HepG2 (cell line): ENCODE results near the gene TMCC2. TPM values are rescaled to one million over a fixed set of nuclear protein-coding genes. Genes with fewer than 3 reads are reported as not detected.

ENCODE experiments used
- ATAC-seq: fragments of 200-7000 bp; cut with Tn5 transposase; 3 replicates; pipeline ENCODE4 v1.9.1; 2020; ENCODE audit warnings: mild to moderate bottlenecking, moderate library complexity
- BruUV-seq: library from RNA; stranded (reverse); fragments of 400-500 nt; replicated peaks from 2 replicates; lab custom pipeline; 2021; lab: Mats Ljungman, UMichigan
- CTCF ChIA-PET: fragments of 300-600 bp; formaldehyde crosslinking; extraction: SDS; loops from one replicate; lab custom pipeline; 2021; ENCODE audit warnings: low total read pairs, inconsistent platforms, low intra/inter-chr PET ratio; lab: Yijun Ruan, JAX
- POLR2A ChIA-PET: fragments of 350-600 bp; sonication (Branson Sonifier 250); formaldehyde crosslinking; loops from one replicate; lab custom pipeline; 2020; ENCODE audit warnings: antibody characterized with exemption, inconsistent platforms; lab: Yijun Ruan, JAX
- DNase-seq: peaks from one replicate; pipeline ENCODE4 v3.0.0-alpha.2; 2015; ENCODE audit warnings: low spot score
- FAIRE-seq: peaks from 3 replicates; lab custom pipeline; 2011; peaks lifted over from hg19 to GRCh38; lab: Jason Lieb, UNC
- H2AFZ ChIP-seq: one replicate; pipeline ENCODE4 v1.6.1; 2011; ENCODE audit warnings: low read length, inconsistent platforms
- H3K27ac ChIP-seq: fragments of 300-600 bp; 3 replicates; pipeline ENCODE4 v1.8.0; 2011; ENCODE audit warnings: mixed run types, mild to moderate bottlenecking, mixed read lengths, low read length, inconsistent platforms; ENCODE audit not compliant: insufficient read depth; ENCODE audit errors: extremely low read length
- H3K27me3 ChIP-seq, 2 experiments: fragments of 200-600 bp in 1 of 2; 2 replicates in 1 of 2; 3 replicates in 1 of 2; pipeline versions ENCODE4 v1.6.0 to v1.8.0; 2011; ENCODE audit warnings: low read length in 2 of 2, mild to moderate bottlenecking in 2 of 2, moderate library complexity in 2 of 2, inconsistent platforms in 1 of 2; ENCODE audit not compliant: insufficient read depth in 2 of 2, control insufficient read depth in 1 of 2
- H3K36me3 ChIP-seq, 2 experiments: fragments of 200-600 bp in 1 of 2; replicated peaks in 1 of 2; 2 replicates in 1 of 2; 3 replicates in 1 of 2; pipeline versions ENCODE4 v1.5.1 to v1.8.0; 2011; ENCODE audit warnings: low read length in 2 of 2, inconsistent platforms in 1 of 2; ENCODE audit not compliant: insufficient read depth in 2 of 2, control insufficient read depth in 1 of 2
- H3K4me1 ChIP-seq: 2 replicates; pipeline ENCODE4 v1.5.1; 2012; ENCODE audit warnings: low read length, inconsistent platforms; ENCODE audit not compliant: insufficient read depth
- H3K4me2 ChIP-seq: 2 replicates; pipeline ENCODE4 v1.6.0; 2011; ENCODE audit warnings: low read depth, low read length, inconsistent platforms
- H3K4me3 ChIP-seq, 3 experiments: fragments of 200-600 bp in 1 of 3; sonication (generic), shearing (Covaris generic) in 1 of 3; replicated peaks in 1 of 3; 2 replicates each; pipeline ENCODE4 v1.5.1; 2011 to 2016; ENCODE audit warnings: low read length in 3 of 3, inconsistent platforms in 2 of 3, low read depth in 2 of 3, mild to moderate bottlenecking in 2 of 3, control low read depth in 1 of 3, mixed read lengths in 1 of 3; ENCODE audit not compliant: insufficient read depth in 1 of 3
- H3K79me2 ChIP-seq: one replicate; pipeline ENCODE4 v1.6.1; 2011; ENCODE audit warnings: low read length, inconsistent platforms; ENCODE audit not compliant: insufficient read depth
- H3K9ac ChIP-seq: 2 replicates; pipeline ENCODE4 v1.6.0; 2011; ENCODE audit warnings: mild to moderate bottlenecking, low read depth, low read length, inconsistent platforms; ENCODE audit not compliant: insufficient read depth
- H3K9me3 ChIP-seq: 2 replicates; pipeline ENCODE4 v1.5.1; 2012; ENCODE audit warnings: mild to moderate bottlenecking, low read length
- H4K20me1 ChIP-seq: 2 replicates; pipeline ENCODE4 v1.6.0; 2011; ENCODE audit warnings: inconsistent platforms, mild to moderate bottlenecking, low read length, moderate library complexity; ENCODE audit not compliant: insufficient read depth
- ATAD3A ChIP-seq: sonication (generic); formaldehyde crosslinking; IDR thresholded peaks from 2 replicates; pipeline ENCODE4 v1.4.0; 2020; ENCODE audit warnings: missing genetic modification reagents
- ATF7-NPFF ChIP-seq: sonication (generic); formaldehyde crosslinking; IDR thresholded peaks from 2 replicates; pipeline ENCODE4 v1.8.1; 2023; ENCODE audit warnings: mild to moderate bottlenecking, low read depth, missing genetic modification reagents, moderate library complexity
- HMG20A ChIP-seq: IDR thresholded peaks from 2 replicates; pipeline ENCODE4 v1.6.1; 2016; ENCODE audit warnings: borderline replicate concordance
- HMGA1 ChIP-seq: sonication (generic); formaldehyde crosslinking; conservative IDR thresholded peaks from 2 replicates; pipeline ENCODE4 v1.4.0; 2020; ENCODE audit warnings: missing genetic modification reagents
- JARID2 ChIP-seq: sonication (generic); formaldehyde crosslinking; IDR thresholded peaks from 2 replicates; pipeline ENCODE4 v1.8.1; 2023; ENCODE audit warnings: missing genetic modification reagents, inconsistent platforms; ENCODE audit not compliant: insufficient replicate concordance
- KDM4B ChIP-seq: sonication (generic); formaldehyde crosslinking; IDR thresholded peaks from 2 replicates; pipeline ENCODE4 v1.4.0; 2020; ENCODE audit warnings: missing genetic modification reagents
- SAFB2 ChIP-seq: sonication (generic); formaldehyde crosslinking; IDR thresholded peaks from 2 replicates; pipeline ENCODE4 v1.5.1; 2020; ENCODE audit warnings: missing genetic modification reagents, low read depth, mild to moderate bottlenecking, borderline replicate concordance
- SIX1 ChIP-seq: sonication (generic); formaldehyde crosslinking; IDR thresholded peaks from 2 replicates; pipeline ENCODE4 v1.4.0; 2020; ENCODE audit warnings: missing genetic modification reagents, borderline replicate concordance
- ZBTB46 ChIP-seq: sonication (generic); formaldehyde crosslinking; IDR thresholded peaks from 2 replicates; pipeline ENCODE4 v1.4.0; 2020; ENCODE audit warnings: mild to moderate bottlenecking, missing genetic modification reagents, borderline replicate concordance
- ZFP1 ChIP-seq: IDR thresholded peaks from 2 replicates; pipeline ENCODE4 v1.6.1; 2016
- ZKSCAN5 ChIP-seq: sonication (generic); formaldehyde crosslinking; IDR thresholded peaks from 2 replicates; pipeline ENCODE4 v1.5.1; 2020; ENCODE audit warnings: mild to moderate bottlenecking, missing genetic modification reagents
- ZNF263 ChIP-seq: sonication (generic); formaldehyde crosslinking; IDR thresholded peaks from 2 replicates; pipeline ENCODE4 v1.4.0; 2020; ENCODE audit warnings: missing genetic modification reagents
- ZNF513 ChIP-seq: sonication (generic); formaldehyde crosslinking; conservative IDR thresholded peaks from 2 replicates; pipeline ENCODE4 v1.5.0; 2020; ENCODE audit warnings: missing genetic modification reagents
- ZNF607 ChIP-seq: sonication (generic); formaldehyde crosslinking; IDR thresholded peaks from 2 replicates; pipeline ENCODE4 v1.5.1; 2020; ENCODE audit warnings: missing genetic modification reagents, mild to moderate bottlenecking, borderline replicate concordance
- ZNF703 ChIP-seq: sonication (generic); formaldehyde crosslinking; IDR thresholded peaks from 2 replicates; pipeline ENCODE4 v1.5.1; 2020; ENCODE audit warnings: missing genetic modification reagents, mild to moderate bottlenecking, moderate library complexity, borderline replicate concordance
- ZNF776 ChIP-seq: sonication (generic); formaldehyde crosslinking; IDR thresholded peaks from 2 replicates; pipeline ENCODE4 v1.4.0; 2020; ENCODE audit warnings: mild to moderate bottlenecking, missing genetic modification reagents
- in situ Hi-C: cut with HindIII; loops from 2 replicates; pipeline ENCODE4 v1.10.0; 2017; ENCODE audit warnings: low pct_unique_long_range_greater_than_20kb; ENCODE audit not compliant: extremely low pct_ligation_motif_present
- intact Hi-C: fragments of 100-400 bp; cut with micrococcal nuclease; formaldehyde crosslinking; loops from one replicate; pipeline ENCODE4 v1.10.0; 2022; ENCODE audit not compliant: unreplicated experiment
- polyA plus RNA-seq, 8 experiments: library from polyadenylated mRNA; depleted of rRNA in 3 of 8; stranded (reverse) in 7 of 8; unstranded in 1 of 8; fragments of >200 nt; fragmentation: Illumina TruSeq in 4 of 8; extraction: Trizol in 4 of 8; gene quantifications; 2 replicates each; pipeline versions ENCODE4 v1.2.1 to v1.2.3, GENCODE V29; 2011 to 2016; ENCODE audit warnings: low read depth in 4 of 8, missing spikeins in 1 of 8, mixed read lengths in 1 of 8; ENCODE audit not compliant: insufficient read depth in 1 of 8
- total RNA-seq, 5 experiments: library from RNA; depleted of rRNA; stranded (reverse); fragments of >200 nt; fragmentation: Illumina TruSeq; extraction: Trizol; gene quantifications; 2 replicates each; pipeline ENCODE4 v1.2.3, GENCODE V29; 2016; ENCODE audit warnings: low read depth in 1 of 5
- TF ChIP-seq, protein P1 (sequence below): sonication (generic); formaldehyde crosslinking; IDR thresholded peaks from 2 replicates; pipeline ENCODE4 v1.5.0; 2020; ENCODE audit warnings: mild to moderate bottlenecking, missing genetic modification reagents
- TF ChIP-seq, protein P2 (sequence below): sonication (generic); formaldehyde crosslinking; IDR thresholded peaks from 2 replicates; pipeline ENCODE4 v1.4.0; 2020; ENCODE audit warnings: missing genetic modification reagents, borderline replicate concordance

Gene TMCC2
- total and polyA plus RNA-seq, 2 of the 13 experiments (the other 11 are each of a cell fraction or from before 2014, with no cell fraction given) = 0.12 to 0.24 TPM

DNA sequence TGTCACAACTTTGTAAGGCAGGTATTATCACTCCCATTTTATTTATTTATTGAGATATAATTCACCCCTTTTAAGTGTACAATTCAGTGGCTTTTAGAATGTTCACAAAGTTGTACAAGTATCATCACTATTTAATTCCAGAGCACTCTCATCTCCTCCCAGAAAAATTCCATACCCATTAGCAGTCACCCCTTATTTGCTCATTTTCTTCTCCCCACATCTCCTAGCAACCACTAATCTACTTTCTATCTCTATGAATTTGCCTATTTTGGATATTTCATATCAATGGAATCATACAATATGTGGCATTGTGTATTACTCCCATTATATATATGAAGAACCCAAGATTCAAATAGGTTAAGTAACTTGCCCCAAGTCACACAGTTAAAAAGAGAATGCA lies 23.2 kb upstream of the TMCC2 start (continued):
- TF ChIP-seq KDM4B = no peak
- TF ChIP-seq, protein P1, sequence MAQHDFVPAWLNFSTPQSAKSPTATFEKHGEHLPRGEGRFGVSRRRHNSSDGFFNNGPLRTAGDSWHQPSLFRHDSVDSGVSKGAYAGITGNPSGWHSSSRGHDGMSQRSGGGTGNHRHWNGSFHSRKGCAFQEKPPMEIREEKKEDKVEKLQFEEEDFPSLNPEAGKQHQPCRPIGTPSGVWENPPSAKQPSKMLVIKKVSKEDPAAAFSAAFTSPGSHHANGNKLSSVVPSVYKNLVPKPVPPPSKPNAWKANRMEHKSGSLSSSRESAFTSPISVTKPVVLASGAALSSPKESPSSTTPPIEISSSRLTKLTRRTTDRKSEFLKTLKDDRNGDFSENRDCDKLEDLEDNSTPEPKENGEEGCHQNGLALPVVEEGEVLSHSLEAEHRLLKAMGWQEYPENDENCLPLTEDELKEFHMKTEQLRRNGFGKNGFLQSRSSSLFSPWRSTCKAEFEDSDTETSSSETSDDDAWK (CRISPR knock-in tag) = no peak

- BruUV-seq = no TSS peak
- H3K4me2 ChIP-seq = no peak overlapping the region
- intact Hi-C loops = no loop called here
- H3K4me3 ChIP-seq = no peak overlapping the region
- H3K9me3 ChIP-seq = no peaks in the 10 kb centered on the region
- no peak for FAIRE-seq
- H3K9ac ChIP-seq = no peak overlapping the region
- ChIA-PET CTCF (no interaction called here), POLR2A (no interaction called here)
- no peak overlapping the region for H3K27ac ChIP-seq
- H4K20me1 ChIP-seq = no peaks in the 10 kb centered on the region
- H3K36me3 ChIP-seq = no peaks in the 10 kb centered on the region
- ATAC-seq = no peak
- in situ Hi-C loops = no loop called here
- no peak for DNase-seq
- no peak overlapping the region for H2AFZ ChIP-seq
- peaks cover 3% of the 10 kb centered on the region for H3K4me1 ChIP-seq
- H3K79me2 ChIP-seq = peaks cover 20% of the 10 kb centered on the region
- no peaks in the 10 kb centered on the region for H3K27me3 ChIP-seq
- TF ChIP-seq ZNF776 (CRISPR knock-in tag) = no peak
- no peak for TF ChIP-seq JARID2 (CRISPR knock-in tag)
- TF ChIP-seq ZNF513 (CRISPR knock-in tag) = no peak
- TF ChIP-seq ZBTB46 (CRISPR knock-in tag) = no peak
- TF ChIP-seq, protein P2, sequence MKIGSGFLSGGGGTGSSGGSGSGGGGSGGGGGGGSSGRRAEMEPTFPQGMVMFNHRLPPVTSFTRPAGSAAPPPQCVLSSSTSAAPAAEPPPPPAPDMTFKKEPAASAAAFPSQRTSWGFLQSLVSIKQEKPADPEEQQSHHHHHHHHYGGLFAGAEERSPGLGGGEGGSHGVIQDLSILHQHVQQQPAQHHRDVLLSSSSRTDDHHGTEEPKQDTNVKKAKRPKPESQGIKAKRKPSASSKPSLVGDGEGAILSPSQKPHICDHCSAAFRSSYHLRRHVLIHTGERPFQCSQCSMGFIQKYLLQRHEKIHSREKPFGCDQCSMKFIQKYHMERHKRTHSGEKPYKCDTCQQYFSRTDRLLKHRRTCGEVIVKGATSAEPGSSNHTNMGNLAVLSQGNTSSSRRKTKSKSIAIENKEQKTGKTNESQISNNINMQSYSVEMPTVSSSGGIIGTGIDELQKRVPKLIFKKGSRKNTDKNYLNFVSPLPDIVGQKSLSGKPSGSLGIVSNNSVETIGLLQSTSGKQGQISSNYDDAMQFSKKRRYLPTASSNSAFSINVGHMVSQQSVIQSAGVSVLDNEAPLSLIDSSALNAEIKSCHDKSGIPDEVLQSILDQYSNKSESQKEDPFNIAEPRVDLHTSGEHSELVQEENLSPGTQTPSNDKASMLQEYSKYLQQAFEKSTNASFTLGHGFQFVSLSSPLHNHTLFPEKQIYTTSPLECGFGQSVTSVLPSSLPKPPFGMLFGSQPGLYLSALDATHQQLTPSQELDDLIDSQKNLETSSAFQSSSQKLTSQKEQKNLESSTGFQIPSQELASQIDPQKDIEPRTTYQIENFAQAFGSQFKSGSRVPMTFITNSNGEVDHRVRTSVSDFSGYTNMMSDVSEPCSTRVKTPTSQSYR (CRISPR knock-in tag) = no peak
- no peak for TF ChIP-seq ZNF703 (CRISPR knock-in tag)
- TF ChIP-seq HMGA1 = no peak
- no peak for TF ChIP-seq ZNF607 (CRISPR knock-in tag)
- TF ChIP-seq ZNF263 (CRISPR knock-in tag) = no peak
- no peak for TF ChIP-seq SIX1 (CRISPR knock-in tag)
- TF ChIP-seq ATF7-NPFF (CRISPR knock-in tag) = no peak
- TF ChIP-seq ZFP1 = no peak
- TF ChIP-seq ZKSCAN5 = no peak
- TF ChIP-seq HMG20A (CRISPR knock-in tag) = no peak
- TF ChIP-seq ATAD3A = no peak
- TF ChIP-seq SAFB2 = no peak
Measured at GRCh38 chr1:205205055-205205454, 22.7 kb upstream of the TMCC2 start.
